A673 (cell line): Measurements from ENCODE around the gene ISYNA1.

Source experiments
- EZH2 ChIP-seq: fragments of 200-600 bp; sonication (generic); IDR thresholded peaks from 2 replicates; pipeline ENCODE4 v1.6.1; 2017; ENCODE audit warnings: borderline replicate concordance, low read depth, mild to moderate bottlenecking, mixed read lengths, antibody characterized with exemption, low read length; ENCODE audit not compliant: poor library complexity, severe bottlenecking
- TF ChIP-seq, protein P1 (sequence below): fragments of 300-800, 200-600 bp; sonication (generic); conservative IDR thresholded peaks from 2 replicates; pipeline ENCODE4 v1.5.1; 2017; ENCODE audit warnings: low read depth, mild to moderate bottlenecking, antibody characterized with exemption, low read length, moderate library complexity, mixed read lengths

DNA sequence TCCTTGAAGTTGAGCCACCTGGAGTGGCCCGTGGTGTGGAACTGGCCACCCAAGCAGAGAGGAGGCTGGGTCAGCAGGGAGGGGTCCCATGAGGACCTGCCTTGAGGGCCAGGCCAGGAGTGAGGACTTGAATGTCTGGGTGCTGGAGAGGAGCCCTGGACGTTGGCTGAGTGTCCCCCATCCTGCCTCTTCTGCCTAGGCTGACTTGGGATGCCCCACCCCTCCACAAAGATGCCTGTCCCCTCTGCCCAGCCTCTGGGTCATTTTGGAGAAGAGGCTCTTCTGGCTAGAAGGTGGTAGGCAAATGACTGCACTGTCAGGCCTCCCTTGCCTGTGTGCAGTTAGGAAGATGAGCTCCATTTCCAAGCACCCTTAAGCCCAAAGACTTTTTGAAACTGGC lies 17.0 kb downstream of the ISYNA1 start:
- TF ChIP-seq, protein P1, sequence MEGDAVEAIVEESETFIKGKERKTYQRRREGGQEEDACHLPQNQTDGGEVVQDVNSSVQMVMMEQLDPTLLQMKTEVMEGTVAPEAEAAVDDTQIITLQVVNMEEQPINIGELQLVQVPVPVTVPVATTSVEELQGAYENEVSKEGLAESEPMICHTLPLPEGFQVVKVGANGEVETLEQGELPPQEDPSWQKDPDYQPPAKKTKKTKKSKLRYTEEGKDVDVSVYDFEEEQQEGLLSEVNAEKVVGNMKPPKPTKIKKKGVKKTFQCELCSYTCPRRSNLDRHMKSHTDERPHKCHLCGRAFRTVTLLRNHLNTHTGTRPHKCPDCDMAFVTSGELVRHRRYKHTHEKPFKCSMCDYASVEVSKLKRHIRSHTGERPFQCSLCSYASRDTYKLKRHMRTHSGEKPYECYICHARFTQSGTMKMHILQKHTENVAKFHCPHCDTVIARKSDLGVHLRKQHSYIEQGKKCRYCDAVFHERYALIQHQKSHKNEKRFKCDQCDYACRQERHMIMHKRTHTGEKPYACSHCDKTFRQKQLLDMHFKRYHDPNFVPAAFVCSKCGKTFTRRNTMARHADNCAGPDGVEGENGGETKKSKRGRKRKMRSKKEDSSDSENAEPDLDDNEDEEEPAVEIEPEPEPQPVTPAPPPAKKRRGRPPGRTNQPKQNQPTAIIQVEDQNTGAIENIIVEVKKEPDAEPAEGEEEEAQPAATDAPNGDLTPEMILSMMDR: no peak
- TF ChIP-seq EZH2: no peak
